Brain pericyte (primary cell): ENCODE measurements around the gene OR51E1.

Experiments
- DNase-seq: peaks from one replicate; pipeline ENCODE4 v3.0.0-alpha.2; 2012; ENCODE audit warnings: low read depth, low spot score

The OR51E1 gene

GRCh38 chr11:4647766-4648165 is 4.0 kb downstream of the OR51E1 start:
- DNase-seq, result no peak

GRCh38 chr11:4654635-4655369 is 11.0 kb downstream of the OR51E1 start:
- DNase-seq, result no peak

- DNase-seq, result no peak
These were observed 15.1 kb downstream of the OR51E1 start for GRCh38 chr11:4658629-4659445.

- no peak for DNase-seq
These were observed 19.1 kb downstream of the OR51E1 start for GRCh38 chr11:4662876-4663275.

- DNase-seq, result no peak
These were observed 20.4 kb downstream of the OR51E1 start for GRCh38 chr11:4664183-4664582.

GRCh38 chr11:4664786-4665185 is 21.0 kb downstream of the OR51E1 start:
- DNase-seq, result no peak

GRCh38 chr11:4665424-4665823 is 21.6 kb downstream of the OR51E1 start:
- DNase-seq, result no peak

- DNase-seq, result no peak
These were observed 28.0 kb downstream of the OR51E1 start for GRCh38 chr11:4671741-4672140.

- no peak for DNase-seq
These were observed 28.7 kb downstream of the OR51E1 start for GRCh38 chr11:4672470-4672869.

GRCh38 chr11:4673781-4674180 is 30.0 kb downstream of the OR51E1 start:
- DNase-seq, result no peak

GRCh38 chr11:4677948-4678347 is 34.2 kb downstream of the OR51E1 start:
- no peak for DNase-seq

- no peak for DNase-seq
These were observed 36.6 kb downstream of the OR51E1 start for GRCh38 chr11:4680341-4680740.

GRCh38 chr11:4682623-4683419 is 39.0 kb downstream of the OR51E1 start:
- no peak for DNase-seq

GRCh38 chr11:4684631-4685285 is 41.0 kb downstream of the OR51E1 start:
- DNase-seq, result no peak

- no peak for DNase-seq
These were observed 51.7 kb downstream of the OR51E1 start for GRCh38 chr11:4695442-4695841.

GRCh38 chr11:4697585-4697984 is 53.8 kb downstream of the OR51E1 start, which contains the start of gene OR51E2:
OR51E2 (minus strand) TSS chr11:4697853; CDS start chr11:4682711, 15,142 bp downstream.
- DNase-seq, result no peak

- DNase-seq, result no peak
These were observed 56.1 kb downstream of the OR51E1 start for GRCh38 chr11:4699697-4700435.

- no peak for DNase-seq
These were observed 56.6 kb downstream of the OR51E1 start for GRCh38 chr11:4700436-4700820.

GRCh38 chr11:4704054-4704789 is 60.4 kb downstream of the OR51E1 start, which contains the start of gene MMP26:
MMP26 (plus strand) TSS chr11:4704784.
- no peak for DNase-seq

GRCh38 chr11:4704790-4705334 is 61.1 kb downstream of the OR51E1 start:
- DNase-seq, result no peak
